Upper lobe of right lung (tissue), 1 donor: ENCODE measurements around the gene CAMSAP2. TPM values are rescaled to one million over a fixed set of nuclear protein-coding genes. Genes with fewer than 3 reads are reported as not detected.

Source experiments
- ATAC-seq: fragments of 200-7000 bp; cut with Tn5 transposase; one replicate; pipeline ENCODE4 v1.9.1; 2020; ENCODE audit warnings: mild to moderate bottlenecking, moderate library complexity
- DNase-seq: peaks from one replicate; pipeline ENCODE4 v3.0.0-alpha.2; 2020
- H3K27ac ChIP-seq: fragments of 200-600 bp; one replicate; pipeline ENCODE4 v1.8.0; 2022
- H3K27me3 ChIP-seq: fragments of 200-600 bp; one replicate; pipeline ENCODE4 v1.8.0; 2022; ENCODE audit warnings: mild to moderate bottlenecking
- H3K36me3 ChIP-seq: fragments of 200-600 bp; one replicate; pipeline ENCODE4 v1.8.0; 2022
- H3K4me1 ChIP-seq: fragments of 200-600 bp; one replicate; pipeline ENCODE4 v1.8.0; 2022
- H3K4me3 ChIP-seq: fragments of 200-600 bp; one replicate; pipeline ENCODE4 v1.8.0; 2022; ENCODE audit warnings: mild to moderate bottlenecking
- H3K9me3 ChIP-seq: fragments of 200-600 bp; one replicate; pipeline ENCODE4 v1.8.0; 2022
- intact Hi-C: fragments of 100-400 bp; cut with DNase I; formaldehyde crosslinking; loops from one replicate; pipeline ENCODE4 v1.11.0; 2022
- long read RNA-seq: library from polyadenylated mRNA; unstranded; transcript quantifications from one replicate; pipeline ENCODE4 v2.0.0, GENCODE V29; 2021
- total RNA-seq: library from RNA; stranded (reverse); fragmentation: NEBNext Ultra II Directional; extraction: Animal tissue kit (Norgen Biotek cat#: 25700); gene quantifications from one replicate; pipeline ENCODE4 v1.2.1, GENCODE V29; 2021
- TF ChIP-seq, protein P1 (sequence below): fragments of 200-600 bp; IDR thresholded peaks from one replicate; pipeline ENCODE4 v1.8.0; 2022; ENCODE audit warnings: antibody characterized with exemption
- donor health status: DM: no; HTN: yes; CAD: no; lungs with severe emphysema.

The CAMSAP2 gene, protein sequence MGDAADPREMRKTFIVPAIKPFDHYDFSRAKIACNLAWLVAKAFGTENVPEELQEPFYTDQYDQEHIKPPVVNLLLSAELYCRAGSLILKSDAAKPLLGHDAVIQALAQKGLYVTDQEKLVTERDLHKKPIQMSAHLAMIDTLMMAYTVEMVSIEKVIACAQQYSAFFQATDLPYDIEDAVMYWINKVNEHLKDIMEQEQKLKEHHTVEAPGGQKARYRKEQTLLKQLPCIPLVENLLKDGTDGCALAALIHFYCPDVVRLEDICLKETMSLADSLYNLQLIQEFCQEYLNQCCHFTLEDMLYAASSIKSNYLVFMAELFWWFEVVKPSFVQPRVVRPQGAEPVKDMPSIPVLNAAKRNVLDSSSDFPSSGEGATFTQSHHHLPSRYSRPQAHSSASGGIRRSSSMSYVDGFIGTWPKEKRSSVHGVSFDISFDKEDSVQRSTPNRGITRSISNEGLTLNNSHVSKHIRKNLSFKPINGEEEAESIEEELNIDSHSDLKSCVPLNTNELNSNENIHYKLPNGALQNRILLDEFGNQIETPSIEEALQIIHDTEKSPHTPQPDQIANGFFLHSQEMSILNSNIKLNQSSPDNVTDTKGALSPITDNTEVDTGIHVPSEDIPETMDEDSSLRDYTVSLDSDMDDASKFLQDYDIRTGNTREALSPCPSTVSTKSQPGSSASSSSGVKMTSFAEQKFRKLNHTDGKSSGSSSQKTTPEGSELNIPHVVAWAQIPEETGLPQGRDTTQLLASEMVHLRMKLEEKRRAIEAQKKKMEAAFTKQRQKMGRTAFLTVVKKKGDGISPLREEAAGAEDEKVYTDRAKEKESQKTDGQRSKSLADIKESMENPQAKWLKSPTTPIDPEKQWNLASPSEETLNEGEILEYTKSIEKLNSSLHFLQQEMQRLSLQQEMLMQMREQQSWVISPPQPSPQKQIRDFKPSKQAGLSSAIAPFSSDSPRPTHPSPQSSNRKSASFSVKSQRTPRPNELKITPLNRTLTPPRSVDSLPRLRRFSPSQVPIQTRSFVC (N-terminal part only)
- total RNA-seq = 34.8 TPM
- long read RNA-seq, full-length matches to known transcripts = 4 of 23 reads
- long read RNA-seq, partial matches to known transcripts = 12 of 23 reads
- long read RNA-seq, other reads (novel, unspliced or antisense) = 7 of 23 reads

DNA sequence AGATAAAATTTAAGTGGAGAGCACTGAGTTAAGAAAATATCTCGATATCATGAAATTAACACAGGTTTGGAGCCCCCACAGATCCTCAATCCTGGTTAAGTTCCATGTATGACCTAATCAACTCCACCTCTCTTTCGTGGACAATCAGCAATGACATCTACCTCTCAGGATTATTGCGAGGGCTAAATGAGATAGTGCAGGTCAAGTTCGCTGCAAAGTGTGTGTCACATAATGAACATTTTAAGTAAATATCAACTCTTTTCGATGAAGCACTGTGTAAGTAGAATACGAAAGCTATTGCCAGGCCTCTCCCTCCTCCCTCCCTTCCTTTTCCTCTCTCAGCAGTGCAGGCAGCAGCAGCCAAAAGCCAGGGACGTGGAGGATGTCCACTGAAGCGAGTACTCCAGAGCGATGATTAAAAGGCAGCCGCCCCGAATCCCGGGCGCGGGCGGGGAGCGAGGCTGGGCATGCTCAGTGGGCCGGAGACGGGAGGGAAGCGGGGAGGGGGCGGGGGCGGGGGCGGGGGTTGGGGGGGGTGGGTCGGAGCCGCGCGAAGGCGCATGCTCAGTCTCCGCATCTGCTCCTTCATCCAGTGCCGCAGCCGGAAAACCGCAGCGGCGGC, at the start of gene CAMSAP2:
Gene CAMSAP2 (plus strand): TSS at position 567 of the 622 bp plus-strand sequence. CDS start 935 bp downstream, outside the sequence.
- intact Hi-C loops = no loop called here
- H3K9me3 ChIP-seq = no peaks in the 10 kb centered on the region
- ATAC-seq = peak; percentile 89

DNA sequence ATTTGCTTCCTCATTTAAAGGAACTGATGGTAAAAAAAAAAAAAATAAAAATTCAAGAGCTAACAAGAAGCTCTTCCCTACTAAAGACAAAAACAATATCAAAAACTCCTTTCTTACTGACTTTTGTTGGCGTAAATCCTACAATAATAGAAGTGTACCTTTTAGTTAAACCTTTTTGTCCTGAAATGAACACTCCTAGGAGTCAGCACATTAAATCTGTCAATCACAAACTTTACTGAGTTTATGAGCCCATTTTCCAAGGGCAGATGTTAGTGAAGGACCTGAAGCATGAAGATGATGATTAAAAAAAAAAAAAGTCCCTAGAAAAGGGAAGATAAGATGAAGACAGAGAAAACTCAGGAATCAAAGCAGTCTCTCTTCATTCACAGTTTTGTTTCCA, 46.4 kb upstream of the CAMSAP2 start:
- H3K27me3 ChIP-seq = no peaks in the 10 kb centered on the region
- no peak overlapping the region for H3K4me3 ChIP-seq
- H3K4me1 ChIP-seq = no peaks in the 10 kb centered on the region
- H3K27ac ChIP-seq = no peak overlapping the region
- TF ChIP-seq, protein P1, sequence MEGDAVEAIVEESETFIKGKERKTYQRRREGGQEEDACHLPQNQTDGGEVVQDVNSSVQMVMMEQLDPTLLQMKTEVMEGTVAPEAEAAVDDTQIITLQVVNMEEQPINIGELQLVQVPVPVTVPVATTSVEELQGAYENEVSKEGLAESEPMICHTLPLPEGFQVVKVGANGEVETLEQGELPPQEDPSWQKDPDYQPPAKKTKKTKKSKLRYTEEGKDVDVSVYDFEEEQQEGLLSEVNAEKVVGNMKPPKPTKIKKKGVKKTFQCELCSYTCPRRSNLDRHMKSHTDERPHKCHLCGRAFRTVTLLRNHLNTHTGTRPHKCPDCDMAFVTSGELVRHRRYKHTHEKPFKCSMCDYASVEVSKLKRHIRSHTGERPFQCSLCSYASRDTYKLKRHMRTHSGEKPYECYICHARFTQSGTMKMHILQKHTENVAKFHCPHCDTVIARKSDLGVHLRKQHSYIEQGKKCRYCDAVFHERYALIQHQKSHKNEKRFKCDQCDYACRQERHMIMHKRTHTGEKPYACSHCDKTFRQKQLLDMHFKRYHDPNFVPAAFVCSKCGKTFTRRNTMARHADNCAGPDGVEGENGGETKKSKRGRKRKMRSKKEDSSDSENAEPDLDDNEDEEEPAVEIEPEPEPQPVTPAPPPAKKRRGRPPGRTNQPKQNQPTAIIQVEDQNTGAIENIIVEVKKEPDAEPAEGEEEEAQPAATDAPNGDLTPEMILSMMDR = no peak
- no peak for DNase-seq
- intact Hi-C loops = no loop called here
- no peaks in the 10 kb centered on the region for H3K36me3 ChIP-seq
- H3K9me3 ChIP-seq = no peaks in the 10 kb centered on the region
- ATAC-seq = no peak

More for the DNA sequence above, at the start of gene CAMSAP2:
- DNase-seq = peak; percentile 92
- Histone ChIP-seq H3K4me3 (peak within 1 kb of the TSS; percentile 78), H3K27me3 (no peaks in the 10 kb centered on the region), H3K27ac (peak within 1 kb of the TSS; percentile 99), H3K4me1 (peaks cover 15% of the 10 kb centered on the region), H3K36me3 (no peaks in the 10 kb centered on the region)
- TF ChIP-seq, protein P1 = no peak

DNA sequence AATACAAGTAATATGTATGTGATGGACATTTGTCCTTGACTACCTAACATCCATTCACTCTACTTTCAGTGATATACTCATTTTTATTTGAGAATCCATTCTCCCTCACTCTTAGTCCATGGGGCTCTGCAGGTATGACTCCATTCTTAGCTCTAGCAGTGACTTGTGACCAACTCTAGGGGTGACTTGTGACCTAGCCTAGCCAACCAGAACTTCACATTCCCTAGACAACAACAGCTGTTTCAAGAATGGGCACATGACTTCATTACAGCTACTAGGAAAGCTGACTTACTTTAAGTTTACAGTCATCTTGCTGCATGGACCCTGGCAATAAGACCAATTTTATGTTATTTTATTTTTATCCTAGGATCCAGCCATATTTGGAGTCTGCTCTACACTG, 45.4 kb upstream of the CAMSAP2 start:
- ATAC-seq (no peak), DNase-seq (no peak)
- no peaks in the 10 kb centered on the region for H3K36me3 ChIP-seq
- H3K27me3 ChIP-seq = no peaks in the 10 kb centered on the region
- H3K4me3 ChIP-seq = no peak overlapping the region
- H3K9me3 ChIP-seq = no peaks in the 10 kb centered on the region
- intact Hi-C loops = no loop called here
- no peak overlapping the region for H3K27ac ChIP-seq
- no peaks in the 10 kb centered on the region for H3K4me1 ChIP-seq
- TF ChIP-seq, protein P1 = no peak

DNA sequence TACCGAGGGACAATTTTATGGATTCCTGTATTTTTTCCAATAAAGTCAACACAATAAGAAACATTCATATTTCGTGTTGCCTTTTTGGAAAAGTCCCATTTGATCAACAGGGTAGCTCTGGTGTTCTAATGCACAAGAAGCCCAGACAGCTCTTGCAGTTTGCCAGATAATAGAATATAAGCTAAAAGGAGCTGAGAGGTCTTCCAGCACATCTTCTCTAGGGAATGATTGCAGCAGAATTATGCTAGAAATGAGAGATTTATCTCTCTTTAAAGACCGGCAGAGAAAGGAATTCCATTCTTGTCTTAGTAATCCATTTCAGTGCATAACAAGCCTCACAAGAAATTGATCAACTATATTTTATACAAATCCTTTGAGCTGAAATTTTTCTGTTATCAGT, 44.0 kb upstream of the CAMSAP2 start:
- intact Hi-C loops = no loop called here
- no peaks in the 10 kb centered on the region for H3K4me1 ChIP-seq
- H3K4me3 ChIP-seq = no peak overlapping the region
- no peaks in the 10 kb centered on the region for H3K9me3 ChIP-seq
- H3K27me3 ChIP-seq = no peaks in the 10 kb centered on the region
- ATAC-seq (no peak), DNase-seq (no peak)
- no peaks in the 10 kb centered on the region for H3K36me3 ChIP-seq
- TF ChIP-seq, protein P1 = no peak
- H3K27ac ChIP-seq = no peak overlapping the region

DNA sequence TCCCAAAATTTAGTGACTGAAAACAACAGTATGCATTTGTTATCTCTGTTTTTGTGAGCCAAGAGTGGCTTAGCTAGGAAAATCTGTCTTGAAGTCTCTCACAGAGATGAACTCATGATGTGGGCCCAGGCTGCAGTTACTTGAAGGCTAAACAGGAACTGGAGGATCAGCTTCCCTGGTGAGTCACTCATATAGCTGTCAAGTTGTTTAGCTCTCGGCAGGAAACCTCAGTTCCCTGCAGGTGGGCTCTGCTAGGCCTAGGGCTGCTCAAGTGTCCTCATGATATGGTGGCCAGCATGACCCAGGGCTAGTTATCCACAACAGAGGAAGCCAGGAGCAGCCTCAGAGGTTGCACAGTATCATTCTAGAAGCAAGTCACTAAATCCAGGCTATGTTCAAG, 38.8 kb upstream of the CAMSAP2 start:
- DNase-seq = no peak
- H3K36me3 ChIP-seq = no peaks in the 10 kb centered on the region
- H3K4me1 ChIP-seq = no peaks in the 10 kb centered on the region
- no peaks in the 10 kb centered on the region for H3K27me3 ChIP-seq
- intact Hi-C loops = no loop called here
- no peak overlapping the region for H3K27ac ChIP-seq
- TF ChIP-seq, protein P1 = no peak
- no peaks in the 10 kb centered on the region for H3K9me3 ChIP-seq
- ATAC-seq = no peak
- no peak overlapping the region for H3K4me3 ChIP-seq
